H1 (cell line): ENCODE results near the gene RASGRP3. TPM values are rescaled to one million over a fixed set of nuclear protein-coding genes. Genes with fewer than 3 reads are reported as not detected.

Source experiments
- CTCF ChIA-PET: fragments of 300-600 bp; sonication (Branson Sonifier 250); formaldehyde crosslinking; loops from one replicate; lab custom pipeline; 2021; ENCODE audit not compliant: partially characterized antibody; lab: Charles Lee
- POLR2A ChIA-PET: fragments of 300-600 bp; sonication (Branson Sonifier 250); formaldehyde crosslinking; loops from one replicate; lab custom pipeline; 2021; ENCODE audit warnings: inconsistent platforms; ENCODE audit not compliant: partially characterized antibody; lab: Charles Lee
- DNase-seq, 2 experiments: peaks; one replicate each; pipeline versions ENCODE4 v3.0.0 to v3.0.0-alpha.2; 2010 to 2022; ENCODE audit warnings: low spot score in 2 of 2, low read depth in 1 of 2, mixed read lengths in 1 of 2
- FAIRE-seq: peaks from 2 replicates; lab custom pipeline; 2011; peaks lifted over from hg19 to GRCh38; lab: Jason Lieb, UNC
- H2AFZ ChIP-seq: 2 replicates; pipeline ENCODE4 v1.8.1; 2012; ENCODE audit warnings: low read length, inconsistent platforms
- H2AK5ac ChIP-seq: 2 replicates; pipeline ENCODE4 v1.6.1; 2013; ENCODE audit warnings: low read depth, low read length
- H2BK120ac ChIP-seq: replicated peaks from 2 replicates; pipeline ENCODE3; 2013; ENCODE audit warnings: low read depth, low read length, inconsistent platforms
- H2BK12ac ChIP-seq: 2 replicates; pipeline ENCODE4 v1.6.1; 2013; ENCODE audit warnings: low read depth, low read length
- H2BK15ac ChIP-seq: 2 replicates; pipeline ENCODE4 v1.6.1; 2013; ENCODE audit warnings: low read length
- H2BK20ac ChIP-seq: 2 replicates; pipeline ENCODE4 v1.6.1; 2013; ENCODE audit warnings: low read length
- H2BK5ac ChIP-seq: 2 replicates; pipeline ENCODE4 v1.6.1; 2013; ENCODE audit warnings: low read depth, low read length
- H3K14ac ChIP-seq: 2 replicates; pipeline ENCODE4 v1.6.1; 2013; ENCODE audit warnings: inconsistent platforms; ENCODE audit not compliant: insufficient read length
- H3K18ac ChIP-seq: 2 replicates; pipeline ENCODE4 v1.6.1; 2013; ENCODE audit warnings: low read length; ENCODE audit errors: extremely low read depth
- H3K23ac ChIP-seq: 2 replicates; pipeline ENCODE4 v1.6.1; 2013; ENCODE audit warnings: inconsistent platforms; ENCODE audit not compliant: insufficient read length
- H3K23me2 ChIP-seq: 2 replicates; pipeline ENCODE4 v1.6.1; 2013; ENCODE audit warnings: low read depth, low read length
- H3K27ac ChIP-seq: 2 replicates; pipeline ENCODE4 v1.6.1; 2011; ENCODE audit warnings: low read depth, low read length, inconsistent platforms
- H3K27me3 ChIP-seq, 4 experiments: replicated peaks in 1 of 4; 1 replicate in 1 of 4; 2 replicates in 3 of 4; pipeline versions ENCODE4 v1.6.1 to v1.8.1; 2011 to 2013; ENCODE audit warnings: low read length in 3 of 4, mild to moderate bottlenecking in 3 of 4, inconsistent platforms in 2 of 4, mixed read lengths in 2 of 4, moderate library complexity in 1 of 4; ENCODE audit not compliant: control insufficient read depth in 3 of 4, insufficient read depth in 3 of 4; ENCODE audit errors: extremely low read depth in 1 of 4
- H3K36me3 ChIP-seq, 4 experiments: 2 replicates each; pipeline versions ENCODE4 v1.6.1 to v1.8.1; 2011 to 2013; ENCODE audit warnings: mild to moderate bottlenecking in 4 of 4, low read length in 3 of 4, moderate library complexity in 2 of 4, control low read depth in 1 of 4, inconsistent platforms in 1 of 4; ENCODE audit not compliant: insufficient read depth in 4 of 4, control insufficient read depth in 2 of 4
- H3K4ac ChIP-seq: replicated peaks from 2 replicates; pipeline ENCODE3; 2013; ENCODE audit warnings: low read length, low read depth, mixed read lengths, inconsistent platforms; ENCODE audit not compliant: insufficient read length
- H3K4me1 ChIP-seq, 4 experiments: replicated peaks in 1 of 4; 1 replicate in 1 of 4; 2 replicates in 3 of 4; pipeline versions ENCODE4 v1.6.1 to v1.8.1; 2011 to 2013; ENCODE audit warnings: low read length in 3 of 4, inconsistent platforms in 2 of 4, mixed read lengths in 1 of 4; ENCODE audit not compliant: insufficient read depth in 4 of 4, control insufficient read depth in 3 of 4
- H3K4me2 ChIP-seq, 2 experiments: 2 replicates each; pipeline versions ENCODE4 v1.6.1 to v1.8.1; 2011 to 2013; ENCODE audit warnings: low read depth in 2 of 2, low read length in 2 of 2, control low read depth in 1 of 2, inconsistent platforms in 1 of 2, mild to moderate bottlenecking in 1 of 2; ENCODE audit not compliant: insufficient read depth in 1 of 2
- H3K4me3 ChIP-seq, 4 experiments: fragments of 200-600, 300-600 bp in 1 of 4; sonication (generic), shearing (Covaris generic), sonication (Bioruptor Twin) in 1 of 4; 2 replicates each; pipeline versions ENCODE4 v1.5.1 to v1.8.1; 2011 to 2016; ENCODE audit warnings: low read length in 4 of 4, low read depth in 3 of 4, control low read depth in 2 of 4, inconsistent platforms in 2 of 4, mild to moderate bottlenecking in 2 of 4, mixed read lengths in 1 of 4, moderate library complexity in 1 of 4; ENCODE audit not compliant: insufficient read depth in 2 of 4; ENCODE audit errors: extremely low read depth in 1 of 4
- H3K56ac ChIP-seq: replicated peaks from 2 replicates; pipeline ENCODE3; 2013; ENCODE audit warnings: low read depth, mild to moderate bottlenecking, mixed read lengths, low read length, inconsistent platforms; ENCODE audit not compliant: insufficient read length
- H3K79me1 ChIP-seq: 2 replicates; pipeline ENCODE4 v1.6.1; 2013; ENCODE audit warnings: low read depth, low read length, control low read depth
- H3K79me2 ChIP-seq, 2 experiments: 2 replicates each; pipeline versions ENCODE4 v1.6.1 to v1.8.1; 2012 to 2013; ENCODE audit warnings: low read length in 2 of 2, mild to moderate bottlenecking in 2 of 2, inconsistent platforms in 1 of 2; ENCODE audit not compliant: insufficient read depth in 2 of 2, control insufficient read depth in 1 of 2
- H3K9ac ChIP-seq, 4 experiments: replicated peaks in 1 of 4; 1 replicate in 1 of 4; 2 replicates in 3 of 4; pipeline versions ENCODE4 v1.6.1 to v1.8.1; 2011 to 2013; ENCODE audit warnings: low read depth in 3 of 4, low read length in 3 of 4, control low read depth in 2 of 4, mild to moderate bottlenecking in 2 of 4, moderate library complexity in 2 of 4, inconsistent platforms in 1 of 4; ENCODE audit errors: extremely low read depth in 1 of 4
- H3K9me3 ChIP-seq, 2 experiments: 2 replicates each; pipeline versions ENCODE4 v1.6.1 to v1.8.1; 2012 to 2013; ENCODE audit warnings: mild to moderate bottlenecking in 2 of 2, moderate library complexity in 2 of 2, control low read depth in 1 of 2, inconsistent platforms in 1 of 2, low read depth in 1 of 2, low read length in 1 of 2, mixed read lengths in 1 of 2; ENCODE audit not compliant: insufficient read depth in 2 of 2
- H4K20me1 ChIP-seq, 2 experiments: replicated peaks in 1 of 2; 2 replicates each; pipeline versions ENCODE3 to v1.8.1; 2011 to 2013; ENCODE audit warnings: inconsistent platforms in 2 of 2, low read length in 2 of 2, mild to moderate bottlenecking in 1 of 2; ENCODE audit not compliant: insufficient read depth in 2 of 2, control insufficient read depth in 1 of 2
- H4K5ac ChIP-seq: 2 replicates; pipeline ENCODE4 v1.6.1; 2013; ENCODE audit warnings: low read length, low read depth, mixed read lengths, inconsistent platforms; ENCODE audit not compliant: insufficient read length
- H4K8ac ChIP-seq: 2 replicates; pipeline ENCODE4 v1.8.0; 2013; ENCODE audit warnings: mild to moderate bottlenecking, moderate library complexity, low read length, inconsistent platforms; ENCODE audit not compliant: insufficient read depth; ENCODE audit errors: extremely low read depth
- H4K91ac ChIP-seq: replicated peaks from 2 replicates; pipeline ENCODE3; 2013; ENCODE audit warnings: low read length, mixed read lengths, inconsistent platforms; ENCODE audit not compliant: insufficient read length
- CEBPB ChIP-seq: IDR thresholded peaks from 2 replicates; pipeline ENCODE4 v1.6.1; 2012; ENCODE audit warnings: low read depth, low read length
- CREB1 ChIP-seq: IDR thresholded peaks from 2 replicates; pipeline ENCODE4 v1.6.1; 2012; ENCODE audit warnings: inconsistent platforms
- CTBP2 ChIP-seq: IDR thresholded peaks from 2 replicates; pipeline ENCODE4 v1.7.0; 2011; ENCODE audit warnings: borderline replicate concordance, mild to moderate bottlenecking, moderate library complexity, mixed read lengths, low read length; ENCODE audit not compliant: insufficient read depth, insufficient read length
- KDM1A ChIP-seq: fragments of 200-600, 300-600 bp; sonication (generic); IDR thresholded peaks from 2 replicates; pipeline ENCODE4 v1.7.1; 2016; ENCODE audit warnings: mild to moderate bottlenecking, low read length, borderline replicate concordance
- KDM4A ChIP-seq: IDR thresholded peaks from one replicate; pipeline ENCODE4 v1.7.1; 2012; ENCODE audit warnings: low read depth, mild to moderate bottlenecking, moderate library complexity, low read length, inconsistent platforms; ENCODE audit not compliant: severe bottlenecking
- POU5F1 ChIP-seq: IDR thresholded peaks from 2 replicates; pipeline ENCODE4 v1.6.1; 2011; ENCODE audit warnings: low read depth, mild to moderate bottlenecking, low read length, moderate library complexity
- RAD21 ChIP-seq, 2 experiments: IDR thresholded peaks in 1 of 2; conservative IDR thresholded peaks in 1 of 2; 2 replicates each; pipeline ENCODE4 v1.6.1; 2011; ENCODE audit warnings: low read depth in 2 of 2, low read length in 2 of 2, improper control_type of control experiment in 1 of 2, inconsistent platforms in 1 of 2, mild to moderate bottlenecking in 1 of 2, moderate library complexity in 1 of 2
- SAP30 ChIP-seq: fragments of 300-600 bp; sonication (generic); IDR thresholded peaks from 2 replicates; pipeline ENCODE4 v1.7.1; 2012; ENCODE audit warnings: low read length, moderate library complexity, mild to moderate bottlenecking, inconsistent platforms; ENCODE audit not compliant: insufficient read depth, insufficient replicate concordance
- SIRT6 ChIP-seq: IDR thresholded peaks from one replicate; pipeline ENCODE4 v1.7.1; 2012; ENCODE audit warnings: low read length, inconsistent platforms
- TBP ChIP-seq: IDR thresholded peaks from 2 replicates; pipeline ENCODE4 v1.6.1; 2011; ENCODE audit warnings: low read depth, low read length, improper control_type of control experiment
- ZNF274 ChIP-seq: IDR thresholded peaks from 2 replicates; pipeline ENCODE4 v1.7.0; 2012; ENCODE audit warnings: low read length, borderline replicate concordance; ENCODE audit errors: extremely low read depth
- WGBS, 2 experiments: shearing (Covaris generic) in 1 of 2; methylation state at CpG; one replicate each; pipeline versions ENCODE4 v1.1.6 to v1.1.7; 2013 to 2015; ENCODE audit warnings: low lambda C conversion rate in 2 of 2, mixed read lengths in 2 of 2, inconsistent platforms in 1 of 2, low coverage in 1 of 2, missing lambda C conversion rate in 1 of 2; ENCODE audit not compliant: insufficient replicate concordance in 2 of 2, insufficient coverage in 1 of 2, insufficient read length in 1 of 2; ENCODE audit errors: extremely low coverage in 1 of 2, missing lambda C conversion rate in 1 of 2; 5-methylcytosine and 5-hydroxymethylcytosine counted together
- polyA plus RNA-seq, 7 experiments: library from polyadenylated mRNA; depleted of rRNA in 3 of 7; stranded (reverse) in 5 of 7; unstranded in 2 of 7; fragments of >200 nt in 5 of 7; fragments of 200-250 nt in 2 of 7; gene quantifications; 1 replicate in 5 of 7; 2 replicates in 1 of 7; 4 replicates in 1 of 7; pipeline versions ENCODE4 v1.2.1 to v1.2.3, GENCODE V29; 2011 to 2013; ENCODE audit warnings: missing spikeins in 2 of 7, mixed read lengths in 2 of 7
- total RNA-seq: library from RNA; stranded (reverse); fragmentation: NEBNext Ultra II Directional; extraction: Animal tissue kit (Norgen Biotek cat#: 25700); gene quantifications from 2 replicates; pipeline ENCODE4 v1.2.1, GENCODE V29; 2021
- TF ChIP-seq, protein P1 (sequence below): IDR thresholded peaks from 2 replicates; pipeline ENCODE4 v1.6.1; 2012; ENCODE audit warnings: low read length, inconsistent platforms

RASGRP3 gene
- total and polyA plus RNA-seq, 2 of the 8 experiments (the other 6 are each of a cell fraction or from before 2014, with no cell fraction given) = 0.06 TPM; not detected in 1

DNA sequence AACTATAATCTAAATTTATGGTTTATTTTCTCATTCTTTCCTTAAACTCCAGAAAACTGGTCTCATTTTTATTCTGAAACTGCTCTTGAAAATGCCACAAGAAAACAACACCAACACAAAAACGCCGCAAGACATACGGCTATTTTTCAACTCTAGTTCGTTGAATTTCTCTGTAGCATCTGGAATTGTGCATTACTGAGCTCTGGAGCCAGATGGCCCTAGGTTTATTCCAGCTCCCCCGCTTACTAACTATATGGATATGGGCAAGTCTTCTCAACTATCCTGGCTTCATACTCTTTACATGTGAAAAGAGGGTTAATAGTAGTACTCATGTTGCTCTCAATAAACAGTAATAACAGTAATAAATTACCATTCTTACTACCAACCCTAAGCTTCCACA is 102.8 kb downstream of the RASGRP3 start:
- FAIRE-seq = no peak
- no peak overlapping the region for H4K91ac ChIP-seq

More for the DNA sequence above, 102.8 kb downstream of the RASGRP3 start:
- H2BK5ac ChIP-seq = no peak overlapping the region
- no peak overlapping the region for H3K23ac ChIP-seq
- no peak overlapping the region for H2BK20ac ChIP-seq
- no peak overlapping the region for H4K8ac ChIP-seq
- ChIA-PET POLR2A (no interaction called here), CTCF (interaction anchor here (0.6 to 1.4 kb wide), 4 partner anchors 15 to 166 kb away, joined by 3 to 4 read pairs (median 3); no protein-coding TSS in a partner anchor)
- H3K27me3 ChIP-seq = no peaks in the 10 kb centered on the region
- no peak overlapping the region for H4K5ac ChIP-seq
- TF ChIP-seq POU5F1 = no peak
- TF ChIP-seq RAD21 (IDR thresholded peaks at IDR 0.05 in 1 of 2, conservative IDR thresholded peaks at IDR 0.05 in 1 of 2; ENCODE audit: low read depth in 2 of 2, low read length in 2 of 2) = no peak
- TF ChIP-seq KDM4A = no peak
- no peak for TF ChIP-seq CREB1
- TF ChIP-seq CTBP2 = no peak
- TF ChIP-seq SIRT6 = no peak
- TF ChIP-seq KDM1A = no peak
- TF ChIP-seq CEBPB = no peak
- TF ChIP-seq, protein P1, sequence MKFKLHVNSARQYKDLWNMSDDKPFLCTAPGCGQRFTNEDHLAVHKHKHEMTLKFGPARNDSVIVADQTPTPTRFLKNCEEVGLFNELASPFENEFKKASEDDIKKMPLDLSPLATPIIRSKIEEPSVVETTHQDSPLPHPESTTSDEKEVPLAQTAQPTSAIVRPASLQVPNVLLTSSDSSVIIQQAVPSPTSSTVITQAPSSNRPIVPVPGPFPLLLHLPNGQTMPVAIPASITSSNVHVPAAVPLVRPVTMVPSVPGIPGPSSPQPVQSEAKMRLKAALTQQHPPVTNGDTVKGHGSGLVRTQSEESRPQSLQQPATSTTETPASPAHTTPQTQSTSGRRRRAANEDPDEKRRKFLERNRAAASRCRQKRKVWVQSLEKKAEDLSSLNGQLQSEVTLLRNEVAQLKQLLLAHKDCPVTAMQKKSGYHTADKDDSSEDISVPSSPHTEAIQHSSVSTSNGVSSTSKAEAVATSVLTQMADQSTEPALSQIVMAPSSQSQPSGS = no peak
- TF ChIP-seq TBP = no peak
- TF ChIP-seq SAP30 = no peak
- no peak for TF ChIP-seq ZNF274
- no peaks in the 10 kb centered on the region for H4K20me1 ChIP-seq
- no peak overlapping the region for H3K27ac ChIP-seq
- WGBS, 2 experiments = 80% methylated on average over 5 of the region's 5 CpGs; no CpG with 5 or more reads in 1 of the 2 experiments
- no peak overlapping the region for H2BK15ac ChIP-seq
- H3K9ac ChIP-seq = no peak overlapping the region
- no peak overlapping the region for H3K14ac ChIP-seq
- H3K18ac ChIP-seq = no peak overlapping the region
- peaks cover 0 to 9% (median 6%) of the 10 kb centered on the region in 4 experiments; a peak in 4 of 7 replicates for H3K4me1 ChIP-seq
- H3K79me1 ChIP-seq = no peaks in the 10 kb centered on the region
- H3K36me3 ChIP-seq = no peaks in the 10 kb centered on the region; a peak in 1 of 8 replicates
- no peak overlapping the region for H3K56ac ChIP-seq
- no peak for DNase-seq
- no peak overlapping the region for H3K4me3 ChIP-seq
- no peak overlapping the region for H2BK12ac ChIP-seq
- H3K79me2 ChIP-seq = 0 out of 4 replicates have a peak, but pooled peaks cover 0 to 3% of the 10 kb centered on the region in 2 experiments
- no peak overlapping the region for H2AK5ac ChIP-seq
- no peak overlapping the region for H3K4ac ChIP-seq
- no peaks in the 10 kb centered on the region for H3K23me2 ChIP-seq
- no peak overlapping the region for H2AFZ ChIP-seq
- no peak overlapping the region for H3K4me2 ChIP-seq
- H2BK120ac ChIP-seq = no peak overlapping the region
- no peaks in the 10 kb centered on the region for H3K9me3 ChIP-seq
